ENCODE results near the gene VWA1. TPM values are rescaled to one million over a fixed set of nuclear protein-coding genes. Genes with fewer than 3 reads are reported as not detected.

The VWA1 gene, protein sequence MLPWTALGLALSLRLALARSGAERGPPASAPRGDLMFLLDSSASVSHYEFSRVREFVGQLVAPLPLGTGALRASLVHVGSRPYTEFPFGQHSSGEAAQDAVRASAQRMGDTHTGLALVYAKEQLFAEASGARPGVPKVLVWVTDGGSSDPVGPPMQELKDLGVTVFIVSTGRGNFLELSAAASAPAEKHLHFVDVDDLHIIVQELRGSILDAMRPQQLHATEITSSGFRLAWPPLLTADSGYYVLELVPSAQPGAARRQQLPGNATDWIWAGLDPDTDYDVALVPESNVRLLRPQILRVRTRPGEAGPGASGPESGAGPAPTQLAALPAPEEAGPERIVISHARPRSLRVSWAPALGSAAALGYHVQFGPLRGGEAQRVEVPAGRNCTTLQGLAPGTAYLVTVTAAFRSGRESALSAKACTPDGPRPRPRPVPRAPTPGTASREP
- 91.0 TPM for total RNA-seq

GRCh38 chr1:1435106-1435903, at the start of gene VWA1:
Gene VWA1, plus strand, starts transcription at chr1:1435690. Its CDS starts 59 bp downstream, at chr1:1435749.
- peak; percentile 81 for DNase-seq (ENCODE audit: low spot score)
- peak; percentile 47 for ATAC-seq

- DNase-seq (ENCODE audit: low spot score) (no peak), ATAC-seq (no peak)
Observed at GRCh38 chr1:1385931-1386330, 49.6 kb upstream of the VWA1 start.

- no peak for ATAC-seq
- no peak for DNase-seq (ENCODE audit: low spot score)
Observed at GRCh38 chr1:1387098-1388077, 48.1 kb upstream of the VWA1 start.

GRCh38 chr1:1388078-1388472, 47.4 kb upstream of the VWA1 start:
- DNase-seq (ENCODE audit: low spot score) (no peak), ATAC-seq (no peak)

DNA sequence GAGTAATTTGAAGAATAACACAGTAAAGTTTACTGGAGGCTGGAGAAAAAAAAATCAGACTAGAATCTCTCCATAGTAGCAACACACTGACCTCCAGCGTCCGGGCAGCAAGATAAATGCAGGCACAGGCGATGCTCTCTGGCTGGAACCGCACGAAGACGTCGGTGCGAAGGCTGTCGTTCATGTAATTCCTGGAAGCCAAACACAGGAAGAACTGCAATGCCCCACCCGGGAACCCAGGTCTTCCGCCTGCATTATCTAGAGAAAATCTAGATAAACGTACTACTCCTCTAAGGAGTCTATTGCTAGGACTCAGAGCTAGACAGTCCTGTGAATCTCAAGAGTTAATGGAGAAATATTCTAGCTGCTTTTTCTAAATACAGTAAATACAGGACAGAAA, 44.8 kb upstream of the VWA1 start:
- no peak for DNase-seq (ENCODE audit: low spot score)
- no peak for ATAC-seq

GRCh38 chr1:1391225-1391624, 44.3 kb upstream of the VWA1 start:
- DNase-seq (ENCODE audit: low spot score) (no peak), ATAC-seq (no peak)

DNA sequence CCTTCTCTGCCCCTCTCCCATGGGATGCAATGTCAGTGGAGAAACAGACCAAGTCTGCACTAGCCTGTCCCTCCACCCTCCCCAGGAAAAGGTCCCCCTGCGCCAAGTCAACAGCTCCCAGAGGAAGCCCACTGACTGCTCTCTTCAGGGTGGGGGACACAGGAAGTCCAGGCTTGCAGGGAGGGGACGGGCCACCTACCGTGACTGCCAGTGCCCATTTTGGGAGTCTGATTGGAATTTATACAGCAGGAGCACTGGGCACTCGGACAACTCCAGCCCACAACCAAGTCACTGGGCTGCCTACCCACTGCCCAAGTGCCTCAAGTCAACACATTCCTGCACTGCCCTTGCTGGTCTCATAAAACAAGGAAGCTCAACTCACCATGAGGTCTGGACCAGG, 42.5 kb upstream of the VWA1 start:
- DNase-seq (ENCODE audit: low spot score) (no peak), ATAC-seq (no peak)

GRCh38 chr1:1393428-1393827, 42.1 kb upstream of the VWA1 start:
- DNase-seq (ENCODE audit: low spot score) (no peak), ATAC-seq (no peak)

DNA sequence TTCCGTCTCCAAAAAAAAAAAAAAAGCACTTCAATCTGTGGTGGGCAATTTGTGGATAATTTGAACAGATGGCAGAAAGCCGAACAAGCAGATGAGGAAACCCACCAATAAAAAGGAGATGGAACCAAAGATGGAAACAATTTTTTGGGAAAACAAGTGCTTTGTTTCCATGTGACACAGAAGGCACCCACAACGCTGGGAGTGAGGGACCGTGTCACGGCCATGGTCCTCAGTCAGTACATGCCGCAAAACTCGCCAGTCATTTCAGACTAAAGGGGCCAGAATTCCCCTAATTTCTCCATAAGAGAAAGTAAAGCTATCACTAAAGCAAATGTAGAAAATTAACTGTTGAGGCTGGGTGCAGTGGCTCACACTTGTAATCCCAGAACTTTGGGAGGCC, 41.4 kb upstream of the VWA1 start:
- ATAC-seq (no peak), DNase-seq (ENCODE audit: low spot score) (no peak)

- ATAC-seq (no peak), DNase-seq (ENCODE audit: low spot score) (no peak)
Observed at GRCh38 chr1:1395166-1395565, 40.3 kb upstream of the VWA1 start.

DNA sequence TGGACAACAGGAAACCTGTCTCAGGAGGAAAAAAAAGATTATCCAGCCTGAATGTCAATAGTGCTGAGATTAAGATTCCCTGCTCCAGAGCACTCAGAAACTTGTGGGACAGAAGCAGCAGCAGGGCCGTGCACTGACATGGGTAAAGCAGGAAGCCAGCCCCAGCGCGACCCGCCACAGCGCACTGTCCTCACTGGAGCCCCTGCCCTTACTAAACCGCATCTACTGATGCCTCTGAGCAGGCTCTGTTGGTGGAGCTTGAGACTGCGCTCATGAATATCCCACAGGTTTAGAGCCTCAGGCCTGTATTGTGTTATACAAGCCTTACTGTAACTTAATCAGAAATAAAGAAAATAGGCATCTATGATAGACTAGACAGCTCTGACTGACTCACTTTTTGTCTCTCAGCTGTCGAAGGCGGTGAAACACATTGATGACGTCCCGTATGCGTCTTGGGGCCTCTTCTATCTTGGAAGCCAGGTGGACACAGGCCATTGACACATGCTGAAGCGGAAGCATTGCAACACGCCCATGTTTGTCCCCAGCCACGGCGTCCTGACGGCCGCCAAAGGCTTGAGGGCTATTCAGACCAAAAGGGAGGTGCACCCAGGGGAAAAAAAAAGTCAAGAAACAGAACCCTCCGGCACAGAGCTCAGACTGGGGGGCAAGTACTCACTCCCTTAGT, 37.5 kb upstream of the VWA1 start:
- no peak for DNase-seq (ENCODE audit: low spot score)
- no peak for ATAC-seq

- DNase-seq (ENCODE audit: low spot score) (no peak), ATAC-seq (no peak)
Observed at GRCh38 chr1:1398677-1399186, 36.8 kb upstream of the VWA1 start.

GRCh38 chr1:1399187-1399871, 36.2 kb upstream of the VWA1 start, which contains the start of gene CCNL2:
Gene CCNL2, minus strand, starts transcription at chr1:1399335. Its CDS starts 29 bp downstream, at chr1:1399306.
- DNase-seq (ENCODE audit: low spot score), result peak; percentile 99
- ATAC-seq, result peak; percentile 85

DNA sequence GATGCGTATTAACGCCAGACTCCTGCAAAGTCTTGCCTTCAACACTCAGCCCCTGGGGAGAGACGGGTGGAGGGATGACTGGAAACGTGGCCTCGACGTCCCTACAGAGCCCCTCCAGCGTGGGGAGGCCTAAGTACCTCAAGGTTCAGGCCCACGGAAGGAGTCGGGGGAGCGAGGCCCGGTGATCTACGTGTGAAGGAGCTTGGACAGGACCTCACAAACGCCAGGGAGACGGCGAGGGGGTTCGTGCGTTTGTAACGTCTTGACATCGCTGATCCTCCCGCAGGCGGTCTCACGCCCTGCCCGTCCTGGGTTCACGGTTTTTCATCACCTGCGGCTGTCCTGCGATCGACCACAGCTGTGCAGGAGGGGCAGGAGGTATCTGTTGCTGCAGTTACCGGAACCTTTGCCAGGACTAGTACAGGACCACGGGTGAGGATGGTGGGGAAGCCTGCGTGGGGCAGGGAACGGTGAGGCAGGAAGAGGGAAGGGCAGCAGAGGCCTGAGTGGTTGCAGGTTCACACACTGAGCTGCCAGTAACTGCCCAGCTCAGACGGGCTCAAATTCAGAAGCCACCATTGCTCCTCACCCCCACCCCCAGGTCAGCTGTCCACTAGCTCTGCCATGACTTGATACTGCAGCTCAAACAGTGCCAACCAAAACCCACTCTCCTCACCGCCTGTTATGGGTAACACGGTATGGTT, 35.5 kb upstream of the VWA1 start:
- DNase-seq (ENCODE audit: low spot score), result no peak
- peak; percentile 1 for ATAC-seq

GRCh38 chr1:1400576-1401456, 34.7 kb upstream of the VWA1 start:
- ATAC-seq, result peak; percentile 69

DNA sequence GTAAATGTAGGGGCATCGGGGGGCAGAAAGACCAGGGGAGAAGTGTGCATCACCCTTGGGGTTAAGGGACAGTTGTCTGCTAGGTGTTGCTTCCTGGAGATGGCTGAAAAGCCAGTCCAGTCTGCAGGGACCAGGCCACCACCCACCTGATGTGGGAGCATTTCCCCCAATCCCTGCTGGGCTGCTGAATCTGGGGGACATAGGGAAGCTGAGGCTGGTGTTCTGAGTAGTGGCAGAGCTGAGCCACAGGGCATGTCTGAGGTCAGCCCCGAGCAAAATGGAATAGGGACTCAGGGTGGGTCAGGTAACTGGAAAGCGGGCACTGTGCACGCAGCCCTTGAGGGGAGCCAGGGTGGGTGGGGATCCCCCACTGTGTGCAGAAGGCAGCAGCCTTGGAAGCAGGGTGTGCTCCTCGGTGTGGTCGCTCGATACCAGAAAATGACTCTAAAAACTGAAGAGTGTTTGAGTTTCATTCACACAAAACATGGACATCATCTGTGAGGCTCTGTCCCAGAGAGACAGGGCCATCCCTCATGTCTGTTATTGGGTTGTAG, 34.0 kb upstream of the VWA1 start:
- no peak for ATAC-seq
- DNase-seq (ENCODE audit: low spot score), result no peak

More at GRCh38 chr1:1400576-1401456, 34.7 kb upstream of the VWA1 start:
- DNase-seq (ENCODE audit: low spot score), result peak; percentile 93

Measured in left lobe of liver (tissue), 2 donors.